IPS-11a (cell line): ENCODE measurements around the gene NRAP.
"Not testable (repeated sequence)": the region's sequence is repeated elsewhere in the genome, so short reads cannot be mapped to it uniquely, and the experiment has no call there.

Experiments
- H3K4me3 ChIP-seq: one replicate; pipeline ENCODE4 v1.5.1; 2013; ENCODE audit warnings: low read depth, low read length, control low read depth

NRAP gene

GRCh38 chr10:113683300-113683699 lies 19.5 kb upstream of the NRAP start:
- H3K4me3 ChIP-seq: no peak overlapping the region

GRCh38 chr10:113681533-113682470 lies 18.0 kb upstream of the NRAP start:
- no peak overlapping the region for H3K4me3 ChIP-seq

- H3K4me3 ChIP-seq: peak overlapping the region; percentile 87
These were observed 16.6 kb upstream of the NRAP start for GRCh38 chr10:113680190-113681111.

- H3K4me3 ChIP-seq: peak within 1 kb of the TSS; percentile 87
These were observed 15.8 kb upstream of the NRAP start, which contains the start of gene CASP7 for GRCh38 chr10:113679463-113680189. Gene CASP7, plus strand, starts transcription at chr10:113679912. Its CDS starts 17,582 bp downstream, at chr10:113697494.

- no peak overlapping the region for H3K4me3 ChIP-seq
These were observed 2.9 kb upstream of the NRAP start for GRCh38 chr10:113666682-113667252.

GRCh38 chr10:113665806-113666354 lies 2.0 kb upstream of the NRAP start:
- no peak overlapping the region for H3K4me3 ChIP-seq

- H3K4me3 ChIP-seq: no peak overlapping the region
These were observed 1.5 kb upstream of the NRAP start for GRCh38 chr10:113665352-113665751.

GRCh38 chr10:113663142-113663541 lies 699 bp downstream of the NRAP start:
- H3K4me3 ChIP-seq: no peak overlapping the region

- H3K4me3 ChIP-seq: no peak overlapping the region
These were observed 2.5 kb downstream of the NRAP start for GRCh38 chr10:113661332-113661731.

- no peak overlapping the region for H3K4me3 ChIP-seq
These were observed 6.3 kb downstream of the NRAP start for GRCh38 chr10:113657544-113657943.

- H3K4me3 ChIP-seq: no peak overlapping the region
These were observed 6.9 kb downstream of the NRAP start for GRCh38 chr10:113656896-113657295.

- H3K4me3 ChIP-seq: not testable (repeated sequence)
These were observed 11.4 kb downstream of the NRAP start for GRCh38 chr10:113652456-113652855.

- no peak overlapping the region for H3K4me3 ChIP-seq
These were observed 11.9 kb downstream of the NRAP start for GRCh38 chr10:113651898-113652297.

GRCh38 chr10:113651021-113651420 lies 12.8 kb downstream of the NRAP start:
- H3K4me3 ChIP-seq: no peak overlapping the region

GRCh38 chr10:113650172-113650571 lies 13.7 kb downstream of the NRAP start:
- no peak overlapping the region for H3K4me3 ChIP-seq

- H3K4me3 ChIP-seq: no peak overlapping the region
These were observed 15.4 kb downstream of the NRAP start for GRCh38 chr10:113648478-113648877.

- H3K4me3 ChIP-seq: no peak overlapping the region
These were observed 16.0 kb downstream of the NRAP start for GRCh38 chr10:113647812-113648211.

- no peak overlapping the region for H3K4me3 ChIP-seq
These were observed 17.3 kb downstream of the NRAP start for GRCh38 chr10:113646336-113647201.
